OCI-LY1 (cell line): ENCODE measurements around the gene TTLL5.

Experiments
- H2AFZ ChIP-seq: fragments of 200-600 bp; sonication (generic), shearing (Covaris generic); 2 replicates; pipeline ENCODE4 v1.6.0; 2014; ENCODE audit warnings: antibody characterized with exemption, mild to moderate bottlenecking, low read length
- H3F3A ChIP-seq: fragments of 200-600 bp; sonication (generic), shearing (Covaris generic); 2 replicates; pipeline ENCODE4 v1.6.0; 2014; ENCODE audit warnings: mild to moderate bottlenecking, antibody characterized with exemption, low read length, moderate library complexity; ENCODE audit not compliant: insufficient read depth
- H3K27ac ChIP-seq: fragments of 200-600 bp; sonication (generic); 2 replicates; pipeline ENCODE4 v1.5.1; 2014; ENCODE audit warnings: low read length, mixed run types, mild to moderate bottlenecking, low read depth; ENCODE audit not compliant: poor library complexity, severe bottlenecking
- H3K27me3 ChIP-seq: fragments of 200-600 bp; sonication (generic); 2 replicates; pipeline ENCODE4 v1.6.0; 2014; ENCODE audit warnings: antibody characterized with exemption, mild to moderate bottlenecking, low read length, moderate library complexity; ENCODE audit not compliant: insufficient read depth
- H3K36me3 ChIP-seq: fragments of 200-600 bp; sonication (generic); 2 replicates; pipeline ENCODE4 v1.6.1; 2014; ENCODE audit warnings: mild to moderate bottlenecking, antibody characterized with exemption, low read length, moderate library complexity, mixed read lengths; ENCODE audit not compliant: insufficient read depth
- H3K4me1 ChIP-seq: fragments of 200-600 bp; sonication (generic); 2 replicates; pipeline ENCODE4 v1.5.1; 2014; ENCODE audit warnings: mild to moderate bottlenecking, low read length, moderate library complexity; ENCODE audit not compliant: insufficient read depth, severe bottlenecking
- H3K4me2 ChIP-seq: fragments of 200-600 bp; sonication (generic), shearing (Covaris generic); 2 replicates; pipeline ENCODE4 v1.6.1; 2014; ENCODE audit warnings: low read length
- H3K4me3 ChIP-seq: fragments of 200-600 bp; sonication (generic); 2 replicates; pipeline ENCODE4 v1.5.1; 2014; ENCODE audit warnings: low read length, low read depth, mild to moderate bottlenecking, mixed read lengths; ENCODE audit not compliant: poor library complexity, severe bottlenecking
- H3K79me2 ChIP-seq: fragments of 200-600 bp; shearing (Covaris generic); 2 replicates; pipeline ENCODE4 v1.6.1; 2016; ENCODE audit warnings: mixed run types, low read length, mixed read lengths; ENCODE audit not compliant: insufficient read depth
- H3K9ac ChIP-seq: fragments of 200-600 bp; sonication (generic), shearing (Covaris generic); 2 replicates; pipeline ENCODE4 v1.6.1; 2014; ENCODE audit warnings: mild to moderate bottlenecking, low read length, mixed read lengths
- H3K9me2 ChIP-seq: fragments of 200-600 bp; sonication (generic), shearing (Covaris generic); 2 replicates; pipeline ENCODE4 v1.6.1; 2014; ENCODE audit warnings: low read depth, mild to moderate bottlenecking, low read length, mixed read lengths
- H3K9me3 ChIP-seq: fragments of 200-600 bp; shearing (Covaris generic); 2 replicates; pipeline ENCODE4 v1.6.1; 2014; ENCODE audit warnings: low read length, mixed read lengths
- H4K20me1 ChIP-seq: fragments of 200-600 bp; sonication (generic), shearing (Covaris generic); 2 replicates; pipeline ENCODE4 v1.6.0; 2016; ENCODE audit warnings: mild to moderate bottlenecking, low read length; ENCODE audit not compliant: insufficient read depth
- EZH2 ChIP-seq: fragments of 200-600 bp; sonication (generic), shearing (Covaris generic); IDR thresholded peaks from 2 replicates; pipeline ENCODE4 v1.8.0; 2017; ENCODE audit warnings: borderline replicate concordance, mixed run types, mild to moderate bottlenecking, antibody characterized with exemption, low read length, moderate library complexity, mixed read lengths
- TF ChIP-seq, protein P1 (sequence below): fragments of 200-600 bp; sonication (generic), shearing (Covaris generic); IDR thresholded peaks from 2 replicates; pipeline ENCODE4 v1.5.1; 2017; ENCODE audit warnings: mild to moderate bottlenecking, antibody characterized with exemption, low read length, moderate library complexity, mixed read lengths

TTLL5 gene

DNA sequence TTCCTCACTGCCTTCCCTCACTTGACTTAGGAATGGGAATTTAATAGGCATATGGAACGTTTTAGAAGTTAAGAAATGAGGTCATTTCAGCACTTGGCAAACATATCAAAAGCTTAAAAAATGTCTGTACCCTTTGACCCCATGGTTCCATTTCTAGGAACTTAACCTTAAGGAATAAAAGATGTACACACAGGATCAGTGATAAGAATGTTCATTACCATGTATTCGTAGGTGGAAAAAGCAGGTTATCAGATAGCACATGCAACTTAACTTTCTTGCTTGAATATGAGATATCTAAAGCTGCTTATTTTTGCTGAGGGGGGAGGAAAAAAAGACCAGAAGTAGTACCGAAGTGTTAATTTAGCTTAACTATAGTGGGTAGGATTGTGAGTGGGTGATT is 57.2 kb downstream of the TTLL5 start:
- no peak overlapping the region for H3K27ac ChIP-seq
- no peak overlapping the region for H3K9ac ChIP-seq
- peaks cover 21% of the 10 kb centered on the region; the same call in 1 of the 2 replicates for H3K36me3 ChIP-seq
- H3K4me1 ChIP-seq = no peaks in the 10 kb centered on the region
- no peak overlapping the region for H2AFZ ChIP-seq
- no peaks in the 10 kb centered on the region for H3K27me3 ChIP-seq
- H3K9me2 ChIP-seq = no peaks in the 10 kb centered on the region
- no peak overlapping the region for H3K4me2 ChIP-seq
- no peak for TF ChIP-seq EZH2
- TF ChIP-seq, protein P1, sequence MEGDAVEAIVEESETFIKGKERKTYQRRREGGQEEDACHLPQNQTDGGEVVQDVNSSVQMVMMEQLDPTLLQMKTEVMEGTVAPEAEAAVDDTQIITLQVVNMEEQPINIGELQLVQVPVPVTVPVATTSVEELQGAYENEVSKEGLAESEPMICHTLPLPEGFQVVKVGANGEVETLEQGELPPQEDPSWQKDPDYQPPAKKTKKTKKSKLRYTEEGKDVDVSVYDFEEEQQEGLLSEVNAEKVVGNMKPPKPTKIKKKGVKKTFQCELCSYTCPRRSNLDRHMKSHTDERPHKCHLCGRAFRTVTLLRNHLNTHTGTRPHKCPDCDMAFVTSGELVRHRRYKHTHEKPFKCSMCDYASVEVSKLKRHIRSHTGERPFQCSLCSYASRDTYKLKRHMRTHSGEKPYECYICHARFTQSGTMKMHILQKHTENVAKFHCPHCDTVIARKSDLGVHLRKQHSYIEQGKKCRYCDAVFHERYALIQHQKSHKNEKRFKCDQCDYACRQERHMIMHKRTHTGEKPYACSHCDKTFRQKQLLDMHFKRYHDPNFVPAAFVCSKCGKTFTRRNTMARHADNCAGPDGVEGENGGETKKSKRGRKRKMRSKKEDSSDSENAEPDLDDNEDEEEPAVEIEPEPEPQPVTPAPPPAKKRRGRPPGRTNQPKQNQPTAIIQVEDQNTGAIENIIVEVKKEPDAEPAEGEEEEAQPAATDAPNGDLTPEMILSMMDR = no peak
- no peaks in the 10 kb centered on the region for H3K79me2 ChIP-seq
- H4K20me1 ChIP-seq = no peaks in the 10 kb centered on the region
- no peaks in the 10 kb centered on the region for H3F3A ChIP-seq
- H3K9me3 ChIP-seq = no peaks in the 10 kb centered on the region
- H3K4me3 ChIP-seq = no peak overlapping the region

DNA sequence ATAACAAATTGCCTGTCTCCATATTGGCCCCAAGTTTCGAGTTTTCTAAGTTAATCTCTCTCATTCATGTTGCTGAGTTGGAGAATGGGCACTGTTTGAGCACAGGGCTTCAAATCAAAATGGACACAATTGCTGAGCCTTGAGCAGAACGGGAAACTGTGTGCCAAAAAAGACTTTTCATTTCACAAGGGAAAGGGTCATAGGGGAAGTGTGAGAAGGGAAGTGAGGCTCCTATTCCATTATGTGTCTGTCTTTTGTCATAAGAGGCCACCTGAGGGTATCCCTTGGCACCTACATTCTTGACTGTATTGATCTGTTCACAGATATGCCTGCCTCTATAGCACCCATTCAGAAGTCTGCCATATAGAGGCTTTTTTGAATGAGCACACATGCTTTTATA is 59.1 kb downstream of the TTLL5 start:
- no peaks in the 10 kb centered on the region for H3K9me2 ChIP-seq
- no peak overlapping the region for H3K4me3 ChIP-seq
- no peaks in the 10 kb centered on the region for H3K79me2 ChIP-seq
- no peak overlapping the region for H3K27ac ChIP-seq
- no peaks in the 10 kb centered on the region for H3K4me1 ChIP-seq
- no peak for TF ChIP-seq EZH2
- TF ChIP-seq, protein P1 = no peak
- H3F3A ChIP-seq = no peaks in the 10 kb centered on the region
- H2AFZ ChIP-seq = no peak overlapping the region
- H3K4me2 ChIP-seq = no peak overlapping the region
- no peaks in the 10 kb centered on the region for H3K27me3 ChIP-seq
- no peaks in the 10 kb centered on the region for H3K9me3 ChIP-seq
- H3K9ac ChIP-seq = no peak overlapping the region
- peaks cover 24% of the 10 kb centered on the region; the same call in 1 of the 2 replicates for H3K36me3 ChIP-seq
- no peaks in the 10 kb centered on the region for H4K20me1 ChIP-seq

DNA sequence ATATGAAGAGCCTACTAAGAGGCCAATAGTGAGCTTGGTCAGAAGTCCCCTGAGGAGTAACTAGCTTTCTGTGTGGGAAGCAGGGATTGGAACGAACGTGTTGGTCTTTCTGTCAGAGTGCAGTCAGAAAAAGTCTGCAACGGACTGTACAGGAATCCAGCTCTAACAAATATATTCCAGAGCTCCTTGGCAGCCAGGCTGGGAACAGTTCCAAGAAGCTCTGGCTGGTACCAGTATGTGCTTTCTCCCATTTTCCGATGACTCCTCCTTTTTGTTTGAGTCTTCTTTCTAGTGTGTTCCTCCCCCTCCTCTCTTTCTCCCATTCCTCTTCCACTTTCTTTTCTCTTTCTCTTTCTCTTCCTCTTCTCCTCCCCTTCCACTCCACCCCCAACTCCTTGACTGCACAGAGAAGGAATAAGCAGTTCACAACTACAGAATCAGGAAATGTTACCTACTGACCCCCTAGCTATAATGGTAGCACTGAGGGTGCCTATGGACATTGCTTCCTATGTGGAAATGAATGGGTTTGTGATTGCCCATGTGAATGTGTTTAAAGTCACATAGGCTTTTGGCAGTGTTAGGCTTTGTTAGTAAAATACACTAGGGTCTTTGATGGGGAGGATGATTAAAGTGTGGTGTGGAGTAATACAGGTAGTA is 59.9 kb downstream of the TTLL5 start:
- Histone ChIP-seq H3K36me3 (peaks cover 24% of the 10 kb centered on the region; the same call in 1 of the 2 replicates), H3K4me2 (no peak overlapping the region)

More for the DNA sequence above, 59.9 kb downstream of the TTLL5 start:
- H3K9me2 ChIP-seq = no peaks in the 10 kb centered on the region
- TF ChIP-seq, protein P1 = no peak
- TF ChIP-seq EZH2 = no peak
- no peaks in the 10 kb centered on the region for H3F3A ChIP-seq
- H3K4me3 ChIP-seq = no peak overlapping the region
- no peaks in the 10 kb centered on the region for H4K20me1 ChIP-seq
- no peaks in the 10 kb centered on the region for H3K79me2 ChIP-seq
- no peak overlapping the region for H2AFZ ChIP-seq
- no peak overlapping the region for H3K9ac ChIP-seq
- no peaks in the 10 kb centered on the region for H3K4me1 ChIP-seq
- H3K27ac ChIP-seq = no peak overlapping the region
- no peaks in the 10 kb centered on the region for H3K27me3 ChIP-seq
- no peaks in the 10 kb centered on the region for H3K9me3 ChIP-seq
